ENCODE measurements around the gene LLGL2.

DNA sequence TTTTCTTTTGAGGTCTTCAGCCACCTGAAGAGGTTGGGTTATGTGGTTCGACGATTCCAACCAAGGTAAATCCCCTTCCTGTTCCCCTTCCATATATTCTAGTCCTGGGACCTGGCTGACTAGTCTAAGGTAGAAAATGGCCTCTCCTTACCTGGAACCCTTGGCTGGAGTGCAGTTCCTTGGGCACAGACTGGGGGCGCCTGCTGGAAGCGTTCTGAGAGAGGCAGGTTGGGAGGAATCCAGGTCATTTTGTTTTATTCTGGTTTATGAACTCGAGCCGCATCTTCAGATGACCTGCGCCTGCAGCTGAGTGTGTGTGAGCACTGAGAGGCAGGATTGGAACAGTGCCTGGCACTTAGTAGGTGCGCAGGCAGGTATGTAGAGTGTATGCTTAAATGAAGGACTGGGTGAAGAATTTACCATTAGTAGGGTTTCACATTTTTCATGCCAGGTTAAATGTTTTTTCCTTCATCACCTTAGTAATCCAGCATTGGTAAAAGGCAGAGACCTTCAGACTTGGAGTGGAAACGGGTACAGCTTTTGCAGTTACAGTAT lies 6.4 kb upstream of the LLGL2 start:
- no peak for TF ChIP-seq POLR2A (IDR thresholded peaks at IDR 0.05)
- TF ChIP-seq, protein P1, sequence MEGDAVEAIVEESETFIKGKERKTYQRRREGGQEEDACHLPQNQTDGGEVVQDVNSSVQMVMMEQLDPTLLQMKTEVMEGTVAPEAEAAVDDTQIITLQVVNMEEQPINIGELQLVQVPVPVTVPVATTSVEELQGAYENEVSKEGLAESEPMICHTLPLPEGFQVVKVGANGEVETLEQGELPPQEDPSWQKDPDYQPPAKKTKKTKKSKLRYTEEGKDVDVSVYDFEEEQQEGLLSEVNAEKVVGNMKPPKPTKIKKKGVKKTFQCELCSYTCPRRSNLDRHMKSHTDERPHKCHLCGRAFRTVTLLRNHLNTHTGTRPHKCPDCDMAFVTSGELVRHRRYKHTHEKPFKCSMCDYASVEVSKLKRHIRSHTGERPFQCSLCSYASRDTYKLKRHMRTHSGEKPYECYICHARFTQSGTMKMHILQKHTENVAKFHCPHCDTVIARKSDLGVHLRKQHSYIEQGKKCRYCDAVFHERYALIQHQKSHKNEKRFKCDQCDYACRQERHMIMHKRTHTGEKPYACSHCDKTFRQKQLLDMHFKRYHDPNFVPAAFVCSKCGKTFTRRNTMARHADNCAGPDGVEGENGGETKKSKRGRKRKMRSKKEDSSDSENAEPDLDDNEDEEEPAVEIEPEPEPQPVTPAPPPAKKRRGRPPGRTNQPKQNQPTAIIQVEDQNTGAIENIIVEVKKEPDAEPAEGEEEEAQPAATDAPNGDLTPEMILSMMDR (IDR thresholded peaks at IDR 0.05): no peak
- TF ChIP-seq POLR2AphosphoS5 (IDR thresholded peaks at IDR 0.05): no peak

All from stomach (tissue), 4 donors.